HEK293T (cell line): Measurements from ENCODE around the gene KIF4B.
"Not testable (repeated sequence)": the region's sequence is repeated elsewhere in the genome, so short reads cannot be mapped to it uniquely, and the experiment has no call there.

ENCODE experiments used
- ARNT ChIP-seq: fragments of 450-650 bp; IDR thresholded peaks from 2 replicates; pipeline ENCODE4 v1.6.1; 2017; ENCODE audit warnings: mild to moderate bottlenecking
- FOXA1 ChIP-seq: fragments of 450-650 bp; IDR thresholded peaks from 2 replicates; pipeline ENCODE4 v1.6.1; 2016; ENCODE audit warnings: mild to moderate bottlenecking
- FOXK2 ChIP-seq: fragments of 450-650 bp; IDR thresholded peaks from 2 replicates; pipeline ENCODE4 v1.6.1; 2016; ENCODE audit warnings: mild to moderate bottlenecking
- FOXM1 ChIP-seq: fragments of 450-650 bp; IDR thresholded peaks from 2 replicates; pipeline ENCODE4 v1.6.1; 2017; ENCODE audit warnings: mild to moderate bottlenecking, borderline replicate concordance
- NFRKB ChIP-seq: fragments of 450-650 bp; IDR thresholded peaks from 2 replicates; pipeline ENCODE4 v1.6.1; 2016; ENCODE audit warnings: mild to moderate bottlenecking, moderate library complexity
- SUZ12 ChIP-seq: fragments of 450-650 bp; IDR thresholded peaks from 2 replicates; pipeline ENCODE4 v1.6.1; 2016; ENCODE audit warnings: mild to moderate bottlenecking
- ZNF384 ChIP-seq: fragments of 450-650 bp; IDR thresholded peaks from 2 replicates; pipeline ENCODE4 v1.6.1; 2016
- TF ChIP-seq, protein P1 (sequence below): fragments of 450-650 bp; IDR thresholded peaks from 2 replicates; pipeline ENCODE4 v1.6.1; 2016

DNA sequence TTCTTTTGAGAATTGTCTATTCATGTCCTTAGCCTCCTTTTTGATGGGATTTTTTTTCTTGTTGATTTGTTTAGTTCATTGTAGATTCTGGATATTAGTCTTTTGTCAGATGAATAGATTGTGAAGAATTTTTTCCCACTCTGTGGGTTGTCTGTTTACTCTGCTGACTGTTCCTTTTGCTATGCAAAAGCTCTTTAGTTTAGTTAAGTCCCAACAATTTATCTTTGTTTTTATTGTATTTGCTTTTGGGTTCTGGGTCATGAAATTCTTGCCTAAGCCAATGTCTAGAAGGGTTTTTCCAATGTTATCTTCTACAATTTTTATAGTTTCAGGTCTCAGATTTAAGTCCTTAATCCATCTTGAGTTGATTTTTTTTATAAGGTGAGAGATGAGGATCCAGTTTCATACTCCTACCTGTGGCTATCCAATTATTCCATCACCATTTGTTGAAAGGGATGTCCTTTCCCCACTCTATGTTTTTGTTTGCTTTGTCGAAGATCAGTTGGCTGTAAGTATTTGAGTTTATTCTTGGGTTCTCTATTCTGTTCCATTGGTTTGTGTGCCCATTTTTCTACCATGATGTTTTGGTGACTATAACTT, 20.7 kb downstream of the KIF4B start:
- TF ChIP-seq FOXM1, NFRKB, SUZ12, ZNF384, ARNT, FOXK2, FOXA1: not testable (repeated sequence)
- TF ChIP-seq, protein P1, sequence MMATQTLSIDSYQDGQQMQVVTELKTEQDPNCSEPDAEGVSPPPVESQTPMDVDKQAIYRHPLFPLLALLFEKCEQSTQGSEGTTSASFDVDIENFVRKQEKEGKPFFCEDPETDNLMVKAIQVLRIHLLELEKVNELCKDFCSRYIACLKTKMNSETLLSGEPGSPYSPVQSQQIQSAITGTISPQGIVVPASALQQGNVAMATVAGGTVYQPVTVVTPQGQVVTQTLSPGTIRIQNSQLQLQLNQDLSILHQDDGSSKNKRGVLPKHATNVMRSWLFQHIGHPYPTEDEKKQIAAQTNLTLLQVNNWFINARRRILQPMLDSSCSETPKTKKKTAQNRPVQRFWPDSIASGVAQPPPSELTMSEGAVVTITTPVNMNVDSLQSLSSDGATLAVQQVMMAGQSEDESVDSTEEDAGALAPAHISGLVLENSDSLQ: not testable (repeated sequence)
